OCI-LY7 (cell line): ENCODE results near the gene EML3. TPM values are rescaled to one million over a fixed set of nuclear protein-coding genes. Genes with fewer than 3 reads are reported as not detected.
A peak's percentile ranks its signal among the peaks of the same experiment; 100 is the strongest.

Experiments
- BruUV-seq: library from RNA; stranded (reverse); fragments of 400-500 nt; replicated peaks from 2 replicates; lab custom pipeline; 2021; lab: Mats Ljungman, UMichigan
- CTCF ChIA-PET: fragments of 300-600 bp; sonication (Branson Sonifier 250); formaldehyde crosslinking; loops from one replicate; lab custom pipeline; 2022; ENCODE audit warnings: antibody characterized with exemption; ENCODE audit not compliant: unreplicated experiment; lab: Charles Lee
- POLR2A ChIA-PET: fragments of 300-600 bp; sonication (Branson Sonifier 250); formaldehyde crosslinking; loops from one replicate; lab custom pipeline; 2022; ENCODE audit warnings: antibody characterized with exemption; lab: Charles Lee
- DNase-seq: peaks from one replicate; pipeline ENCODE4 v3.0.0-alpha.2; 2015; ENCODE audit warnings: low spot score
- H2AFZ ChIP-seq: fragments of 200-600 bp; sonication (generic), shearing (Covaris generic); 2 replicates; pipeline ENCODE4 v1.6.1; 2014; ENCODE audit warnings: mild to moderate bottlenecking, antibody characterized with exemption, low read length, moderate library complexity
- H3K27ac ChIP-seq: fragments of 200-600 bp; sonication (generic); 2 replicates; pipeline ENCODE4 v1.5.1; 2014; ENCODE audit warnings: mixed run types, low read depth, mild to moderate bottlenecking, moderate library complexity, low read length, inconsistent platforms; ENCODE audit not compliant: poor library complexity, severe bottlenecking
- H3K36me3 ChIP-seq: fragments of 200-600 bp; sonication (generic); 2 replicates; pipeline ENCODE4 v1.6.1; 2014; ENCODE audit warnings: mild to moderate bottlenecking, antibody characterized with exemption, low read length, moderate library complexity, mixed read lengths; ENCODE audit not compliant: insufficient read depth
- H3K4me1 ChIP-seq: fragments of 200-600 bp; sonication (generic); 2 replicates; pipeline ENCODE4 v1.5.1; 2014; ENCODE audit warnings: mild to moderate bottlenecking, low read length; ENCODE audit not compliant: insufficient read depth, poor library complexity, severe bottlenecking
- H3K4me2 ChIP-seq: fragments of 200-600 bp; sonication (generic); 2 replicates; pipeline ENCODE4 v1.6.1; 2014; ENCODE audit warnings: mild to moderate bottlenecking, low read length
- H3K4me3 ChIP-seq: fragments of 200-600 bp; sonication (generic); 2 replicates; pipeline ENCODE4 v1.5.1; 2014; ENCODE audit warnings: mild to moderate bottlenecking, low read depth, low read length; ENCODE audit not compliant: poor library complexity, severe bottlenecking
- H3K79me2 ChIP-seq: fragments of 200-600 bp; sonication (generic); 2 replicates; pipeline ENCODE4 v1.6.1; 2016; ENCODE audit warnings: low read depth, mild to moderate bottlenecking, low read length, moderate library complexity, mixed read lengths; ENCODE audit not compliant: insufficient read depth
- H3K9me2 ChIP-seq: fragments of 200-600 bp; sonication (generic); 2 replicates; pipeline ENCODE4 v1.6.1; 2016; ENCODE audit warnings: mild to moderate bottlenecking, low read length, mixed read lengths; ENCODE audit not compliant: insufficient read depth
- H3K9me3 ChIP-seq: fragments of 200-600 bp; sonication (generic); 2 replicates; pipeline ENCODE4 v1.6.1; 2014; ENCODE audit warnings: mild to moderate bottlenecking, mixed run types, low read length, mixed read lengths
- H4K20me1 ChIP-seq: fragments of 200-600 bp; sonication (generic); 2 replicates; pipeline ENCODE4 v1.6.1; 2014; ENCODE audit warnings: mild to moderate bottlenecking, antibody characterized with exemption, low read length, moderate library complexity, mixed read lengths; ENCODE audit not compliant: insufficient read depth
- EZH2phosphoT487 ChIP-seq: fragments of 200-600 bp; sonication (generic); IDR thresholded peaks from 2 replicates; pipeline ENCODE4 v1.6.1; 2018; ENCODE audit warnings: low read depth, borderline replicate concordance, mild to moderate bottlenecking, mixed run types, antibody characterized with exemption, low read length, moderate library complexity, mixed read lengths
- intact Hi-C: fragments of 100-400 bp; cut with micrococcal nuclease; formaldehyde crosslinking; loops from one replicate; pipeline ENCODE4 v1.10.0; 2022; ENCODE audit not compliant: unreplicated experiment
- total RNA-seq, 2 experiments: library from RNA; depleted of rRNA in 1 of 2; stranded (reverse); fragments of >200 nt in 1 of 2; shearing (Covaris generic) in 1 of 2; gene quantifications; 2 replicates each; pipeline ENCODE4 v1.2.3, GENCODE V29; 2014 to 2022
- TF ChIP-seq, protein P1 (sequence below): fragments of 200-600 bp; sonication (generic); conservative IDR thresholded peaks from 2 replicates; pipeline ENCODE4 v1.5.1; 2014; ENCODE audit warnings: mild to moderate bottlenecking, antibody characterized with exemption, low read length, moderate library complexity, mixed read lengths

Gene EML3
- total RNA-seq, 2 experiments from 2014 or later: 52.8 to 81.6 TPM

GRCh38 chr11:62649486-62649885 is 36.9 kb upstream of the EML3 start:
- Histone ChIP-seq H3K9me3 (no peaks in the 10 kb centered on the region), H3K4me1 (peaks cover 39% of the 10 kb centered on the region), H3K27ac (no peak overlapping the region), H3K79me2 (peaks cover 42% of the 10 kb centered on the region), H4K20me1 (no peaks in the 10 kb centered on the region), H2AFZ (no peak overlapping the region), H3K4me2 (no peak overlapping the region), H3K4me3 (no peak overlapping the region), H3K36me3 (peaks cover 32% of the 10 kb centered on the region), H3K9me2 (no peaks in the 10 kb centered on the region)
- TF ChIP-seq, protein P1, sequence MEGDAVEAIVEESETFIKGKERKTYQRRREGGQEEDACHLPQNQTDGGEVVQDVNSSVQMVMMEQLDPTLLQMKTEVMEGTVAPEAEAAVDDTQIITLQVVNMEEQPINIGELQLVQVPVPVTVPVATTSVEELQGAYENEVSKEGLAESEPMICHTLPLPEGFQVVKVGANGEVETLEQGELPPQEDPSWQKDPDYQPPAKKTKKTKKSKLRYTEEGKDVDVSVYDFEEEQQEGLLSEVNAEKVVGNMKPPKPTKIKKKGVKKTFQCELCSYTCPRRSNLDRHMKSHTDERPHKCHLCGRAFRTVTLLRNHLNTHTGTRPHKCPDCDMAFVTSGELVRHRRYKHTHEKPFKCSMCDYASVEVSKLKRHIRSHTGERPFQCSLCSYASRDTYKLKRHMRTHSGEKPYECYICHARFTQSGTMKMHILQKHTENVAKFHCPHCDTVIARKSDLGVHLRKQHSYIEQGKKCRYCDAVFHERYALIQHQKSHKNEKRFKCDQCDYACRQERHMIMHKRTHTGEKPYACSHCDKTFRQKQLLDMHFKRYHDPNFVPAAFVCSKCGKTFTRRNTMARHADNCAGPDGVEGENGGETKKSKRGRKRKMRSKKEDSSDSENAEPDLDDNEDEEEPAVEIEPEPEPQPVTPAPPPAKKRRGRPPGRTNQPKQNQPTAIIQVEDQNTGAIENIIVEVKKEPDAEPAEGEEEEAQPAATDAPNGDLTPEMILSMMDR: no peak
- no peak for TF ChIP-seq EZH2phosphoT487
- DNase-seq: peak; percentile 34
- ChIA-PET POLR2A (interaction anchor here (0.7 to 10.5 kb wide), 4 partner anchors 17 to 29 kb away, joined by 4 to 159 read pairs (median 4); partner anchors contain the start of genes C11orf98, CSKMT, LBHD1 and UQCC3), CTCF (no interaction called here)
- no TSS peak for BruUV-seq
- intact Hi-C loops: no loop called here

GRCh38 chr11:62648967-62649364 is 36.4 kb upstream of the EML3 start:
- no peak for TF ChIP-seq EZH2phosphoT487
- TF ChIP-seq, protein P1: no peak
- BruUV-seq: no TSS peak
- ChIA-PET POLR2A (interaction anchor here (1.2 to 10.5 kb wide), 3 partner anchors 18 to 28 kb away, joined by 4 to 159 read pairs (median 4); partner anchors contain the start of genes C11orf98, CSKMT, LBHD1 and UQCC3), CTCF (interaction anchor here (1.0 kb wide), 1 partner anchor 16 kb away, joined by 3 read pairs; the partner anchor contains the start of genes C11orf98 and CSKMT)
- Histone ChIP-seq H3K4me1 (peaks cover 36% of the 10 kb centered on the region), H2AFZ (no peak overlapping the region), H3K9me2 (no peaks in the 10 kb centered on the region), H3K4me2 (no peak overlapping the region), H3K36me3 (peaks cover 37% of the 10 kb centered on the region), H3K27ac (no peak overlapping the region), H4K20me1 (no peaks in the 10 kb centered on the region), H3K9me3 (no peaks in the 10 kb centered on the region), H3K79me2 (peaks cover 47% of the 10 kb centered on the region), H3K4me3 (no peak overlapping the region)
- intact Hi-C loops: no loop called here
- DNase-seq: no peak
